H1 (cell line): ENCODE results near the gene NGFR. TPM values are rescaled to one million over a fixed set of nuclear protein-coding genes. Genes with fewer than 3 reads are reported as not detected.

Experiments used
- CTBP2 ChIP-seq: IDR thresholded peaks from 2 replicates; pipeline ENCODE4 v1.7.0; 2011; ENCODE audit warnings: borderline replicate concordance, mild to moderate bottlenecking, moderate library complexity, mixed read lengths, low read length; ENCODE audit not compliant: insufficient read depth, insufficient read length
- GABPA ChIP-seq: IDR thresholded peaks from 2 replicates; pipeline ENCODE4 v1.6.1; 2011; ENCODE audit warnings: mild to moderate bottlenecking, low read length, moderate library complexity, borderline replicate concordance; ENCODE audit not compliant: insufficient read depth
- JUND ChIP-seq: IDR thresholded peaks from 2 replicates; pipeline ENCODE4 v1.6.1; 2011; ENCODE audit warnings: mild to moderate bottlenecking, improper control_type of control experiment, low read length
- polyA plus RNA-seq, 7 experiments: library from polyadenylated mRNA; depleted of rRNA in 3 of 7; stranded (reverse) in 5 of 7; unstranded in 2 of 7; fragments of >200 nt in 5 of 7; fragments of 200-250 nt in 2 of 7; gene quantifications; 1 replicate in 5 of 7; 2 replicates in 1 of 7; 4 replicates in 1 of 7; pipeline versions ENCODE4 v1.2.1 to v1.2.3, GENCODE V29; 2011 to 2013; ENCODE audit warnings: missing spikeins in 2 of 7, mixed read lengths in 2 of 7
- total RNA-seq: library from RNA; stranded (reverse); fragmentation: NEBNext Ultra II Directional; extraction: Animal tissue kit (Norgen Biotek cat#: 25700); gene quantifications from 2 replicates; pipeline ENCODE4 v1.2.1, GENCODE V29; 2021
- TF ChIP-seq, protein P1 (sequence below): IDR thresholded peaks from 2 replicates; pipeline ENCODE4 v1.6.1; 2012; ENCODE audit warnings: inconsistent platforms

Gene NGFR
- total and polyA plus RNA-seq, 2 of the 8 experiments (the other 6 are each of a cell fraction or from before 2014, with no cell fraction given), result 8.1 to 10.3 TPM

DNA sequence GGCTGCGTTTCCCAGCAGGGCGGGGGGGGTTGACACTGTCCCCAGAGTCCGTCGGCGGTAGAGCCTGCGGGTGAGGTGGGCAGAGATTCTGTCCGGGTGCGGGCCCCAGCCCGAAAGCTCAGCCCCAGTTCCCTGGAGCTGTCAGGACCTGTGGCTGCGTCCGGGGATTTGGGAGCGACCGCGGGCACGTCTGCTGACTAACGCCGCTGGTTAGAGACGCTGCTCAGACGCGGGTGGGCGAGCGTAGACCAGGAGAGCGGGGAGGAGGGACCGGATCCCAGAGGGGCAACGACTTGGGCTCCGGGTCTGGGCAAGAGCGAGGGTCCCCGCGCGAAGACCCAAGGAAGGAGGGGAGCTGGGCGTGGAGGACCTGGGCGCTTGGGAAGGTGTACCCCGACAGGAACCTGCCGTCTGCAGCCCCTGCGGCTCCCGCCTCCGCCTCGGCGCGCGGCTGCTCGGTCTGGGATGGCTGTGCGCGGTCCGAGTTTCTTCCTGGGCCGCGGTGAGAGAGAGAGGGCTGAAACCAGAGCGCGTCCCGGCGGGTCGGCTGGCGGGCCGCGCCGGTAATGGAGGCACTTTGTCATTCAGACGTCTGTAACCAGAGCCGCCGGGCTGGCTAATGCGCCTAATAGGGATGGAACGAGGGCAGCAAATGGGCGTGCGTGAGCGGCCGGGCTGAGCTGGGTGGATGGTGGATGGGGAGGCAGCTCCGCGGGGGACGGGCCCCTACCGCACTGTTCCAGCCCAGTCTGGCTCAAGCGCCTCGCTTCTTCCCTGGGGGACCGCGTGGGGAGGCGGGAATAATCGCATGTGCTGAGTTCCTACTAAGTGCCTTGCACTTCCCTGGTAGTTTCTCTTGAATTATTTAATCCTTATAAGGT is 2.3 kb downstream of the NGFR start (continued):
- TF ChIP-seq, protein P1, sequence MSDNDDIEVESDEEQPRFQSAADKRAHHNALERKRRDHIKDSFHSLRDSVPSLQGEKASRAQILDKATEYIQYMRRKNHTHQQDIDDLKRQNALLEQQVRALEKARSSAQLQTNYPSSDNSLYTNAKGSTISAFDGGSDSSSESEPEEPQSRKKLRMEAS, result peak; percentile 61
- peak; percentile 38 for TF ChIP-seq CTBP2
- TF ChIP-seq JUND, result peak; percentile 2; the same call in 1 of the 2 replicates
- 0 out of 2 replicates have a peak, but pooled peaks have one; percentile 46 for TF ChIP-seq GABPA
